Prostate gland (tissue), 2 donors: ENCODE results near the gene MAGEA9B. TPM values are rescaled to one million over a fixed set of nuclear protein-coding genes. Genes with fewer than 3 reads are reported as not detected.
"Not testable (repeated sequence)": the region's sequence is repeated elsewhere in the genome, so short reads cannot be mapped to it uniquely, and the experiment has no call there.

Experiments used
- DNase-seq: peaks from one replicate; pipeline ENCODE4 v3.0.0-alpha.2; 2019; ENCODE audit warnings: low spot score
- H3K27ac ChIP-seq, 2 donors: fragments of 200-600 bp; sonication (generic); 2 replicates each; pipeline ENCODE4 v1.5.1; 2017 to 2019
- H3K27me3 ChIP-seq: fragments of 200-600 bp; sonication (generic); replicated peaks from 2 replicates; pipeline ENCODE4 v1.5.1; 2019; ENCODE audit not compliant: insufficient read depth
- H3K36me3 ChIP-seq, 2 donors: fragments of 200-600 bp; sonication (generic); 1 replicate in 1 of 2; 2 replicates in 1 of 2; pipeline versions ENCODE4 v1.5.1 to v1.8.1; 2017 to 2019
- H3K4me1 ChIP-seq: fragments of 200-600 bp; sonication (generic); replicated peaks from 2 replicates; pipeline ENCODE4 v1.5.1; 2019
- H3K4me3 ChIP-seq, 2 donors: fragments of 200-600 bp; sonication (generic); 2 replicates each; pipeline ENCODE4 v1.5.1; 2017 to 2019
- H3K9me3 ChIP-seq: fragments of 200-600 bp; sonication (generic); 2 replicates; pipeline ENCODE4 v1.5.1; 2017
- POLR2A ChIP-seq: fragments of 450-650 bp; IDR thresholded peaks from one replicate; pipeline ENCODE4 v1.6.1; 2016; ENCODE audit warnings: antibody characterized with exemption, mild to moderate bottlenecking
- POLR2AphosphoS5 ChIP-seq: sonication (generic); formaldehyde crosslinking; IDR thresholded peaks from one replicate; pipeline ENCODE4 v1.6.1; 2017; ENCODE audit warnings: antibody characterized with exemption
- WGBS: methylation state at CpG from one replicate; pipeline ENCODE4 v1.1.5; 2018; 5-methylcytosine and 5-hydroxymethylcytosine counted together
- intact Hi-C: fragments of 100-400 bp; cut with DNase I; formaldehyde crosslinking; loops from one replicate; pipeline ENCODE4 v1.14.2; 2022
- total RNA-seq, 2 donors: library from RNA; depleted of rRNA; stranded (reverse); fragments of >200 nt; gene quantifications; one replicate each; pipeline ENCODE4 v1.1.0, GENCODE V29; 2016
- TF ChIP-seq, protein P1 (sequence below), 4 experiments: fragments of 200-600 bp in 2 of 4; fragments of 450-650 bp in 2 of 4; sonication (generic) in 2 of 4; IDR thresholded peaks; 1 replicate in 3 of 4; 2 replicates in 1 of 4; pipeline ENCODE4 v1.5.1; 2016 to 2019; ENCODE audit warnings: antibody characterized with exemption in 4 of 4, mild to moderate bottlenecking in 2 of 4, moderate library complexity in 2 of 4

The MAGEA9B gene
- total RNA-seq, 2 donors from 2014 or later: 11.2 TPM; not detected in 1

DNA sequence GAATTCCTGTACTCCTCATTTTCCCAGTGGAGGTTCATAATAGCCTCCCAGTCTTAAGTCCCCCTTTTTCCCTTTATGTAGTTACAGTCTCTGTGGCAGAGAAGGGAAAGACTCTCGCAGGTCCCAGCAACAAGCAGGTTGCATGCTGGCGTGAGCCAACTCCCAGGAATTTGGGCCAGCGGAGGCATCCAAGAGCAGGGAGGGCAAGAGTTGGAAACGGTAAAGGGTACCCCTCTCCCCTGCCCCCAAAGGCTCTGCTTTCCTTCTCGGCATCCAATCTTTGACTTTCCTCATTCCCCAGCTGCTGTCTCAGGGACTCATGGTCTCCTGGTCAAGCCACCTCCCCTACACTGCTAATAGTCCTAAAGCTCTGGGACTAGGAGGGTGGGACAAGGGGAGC, 23.3 kb upstream of the MAGEA9B start:
- intact Hi-C loops: no loop called here
- no peak for DNase-seq
- no peaks in the 10 kb centered on the region for H3K4me1 ChIP-seq
- no peak overlapping the region for H3K4me3 ChIP-seq
- TF ChIP-seq POLR2AphosphoS5 (no peak), POLR2A (no peak)
- TF ChIP-seq, protein P1, sequence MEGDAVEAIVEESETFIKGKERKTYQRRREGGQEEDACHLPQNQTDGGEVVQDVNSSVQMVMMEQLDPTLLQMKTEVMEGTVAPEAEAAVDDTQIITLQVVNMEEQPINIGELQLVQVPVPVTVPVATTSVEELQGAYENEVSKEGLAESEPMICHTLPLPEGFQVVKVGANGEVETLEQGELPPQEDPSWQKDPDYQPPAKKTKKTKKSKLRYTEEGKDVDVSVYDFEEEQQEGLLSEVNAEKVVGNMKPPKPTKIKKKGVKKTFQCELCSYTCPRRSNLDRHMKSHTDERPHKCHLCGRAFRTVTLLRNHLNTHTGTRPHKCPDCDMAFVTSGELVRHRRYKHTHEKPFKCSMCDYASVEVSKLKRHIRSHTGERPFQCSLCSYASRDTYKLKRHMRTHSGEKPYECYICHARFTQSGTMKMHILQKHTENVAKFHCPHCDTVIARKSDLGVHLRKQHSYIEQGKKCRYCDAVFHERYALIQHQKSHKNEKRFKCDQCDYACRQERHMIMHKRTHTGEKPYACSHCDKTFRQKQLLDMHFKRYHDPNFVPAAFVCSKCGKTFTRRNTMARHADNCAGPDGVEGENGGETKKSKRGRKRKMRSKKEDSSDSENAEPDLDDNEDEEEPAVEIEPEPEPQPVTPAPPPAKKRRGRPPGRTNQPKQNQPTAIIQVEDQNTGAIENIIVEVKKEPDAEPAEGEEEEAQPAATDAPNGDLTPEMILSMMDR (IDR thresholded peaks at IDR 0.05): no peak
- H3K9me3 ChIP-seq: no peaks in the 10 kb centered on the region
- H3K27ac ChIP-seq: no peak overlapping the region
- no peaks in the 10 kb centered on the region for H3K27me3 ChIP-seq
- H3K36me3 ChIP-seq: no peaks in the 10 kb centered on the region
- WGBS: 80% methylated on average over 5 of the region's 5 CpGs

DNA sequence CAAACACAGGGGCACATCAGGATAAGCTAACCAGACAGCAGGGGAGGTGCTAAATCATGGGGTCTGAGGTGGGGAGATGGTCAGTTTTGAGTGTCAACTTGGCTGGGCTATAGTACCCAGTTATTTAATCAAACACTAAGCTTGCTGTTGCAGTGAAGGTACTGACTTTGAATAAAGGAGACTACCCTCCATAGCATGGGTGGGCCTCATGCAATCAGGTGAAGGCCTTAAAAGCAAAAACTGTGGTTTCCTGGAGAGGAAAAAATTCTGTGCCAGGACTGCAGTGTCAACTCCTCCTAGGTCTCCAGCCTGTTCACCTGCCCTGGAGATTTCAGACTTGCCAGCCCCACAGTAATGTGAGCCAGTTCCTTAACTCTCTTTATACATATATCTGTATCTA, 20.4 kb upstream of the MAGEA9B start:
- no peaks in the 10 kb centered on the region for H3K9me3 ChIP-seq
- TF ChIP-seq POLR2AphosphoS5: no peak
- TF ChIP-seq, protein P1 (IDR thresholded peaks at IDR 0.05): no peak
- TF ChIP-seq POLR2A: no peak
- no peaks in the 10 kb centered on the region for H3K4me1 ChIP-seq
- H3K27ac ChIP-seq: no peak overlapping the region
- intact Hi-C loops: no loop called here
- DNase-seq: no peak
- no peak overlapping the region for H3K4me3 ChIP-seq
- H3K27me3 ChIP-seq: no peaks in the 10 kb centered on the region
- no peaks in the 10 kb centered on the region for H3K36me3 ChIP-seq

DNA sequence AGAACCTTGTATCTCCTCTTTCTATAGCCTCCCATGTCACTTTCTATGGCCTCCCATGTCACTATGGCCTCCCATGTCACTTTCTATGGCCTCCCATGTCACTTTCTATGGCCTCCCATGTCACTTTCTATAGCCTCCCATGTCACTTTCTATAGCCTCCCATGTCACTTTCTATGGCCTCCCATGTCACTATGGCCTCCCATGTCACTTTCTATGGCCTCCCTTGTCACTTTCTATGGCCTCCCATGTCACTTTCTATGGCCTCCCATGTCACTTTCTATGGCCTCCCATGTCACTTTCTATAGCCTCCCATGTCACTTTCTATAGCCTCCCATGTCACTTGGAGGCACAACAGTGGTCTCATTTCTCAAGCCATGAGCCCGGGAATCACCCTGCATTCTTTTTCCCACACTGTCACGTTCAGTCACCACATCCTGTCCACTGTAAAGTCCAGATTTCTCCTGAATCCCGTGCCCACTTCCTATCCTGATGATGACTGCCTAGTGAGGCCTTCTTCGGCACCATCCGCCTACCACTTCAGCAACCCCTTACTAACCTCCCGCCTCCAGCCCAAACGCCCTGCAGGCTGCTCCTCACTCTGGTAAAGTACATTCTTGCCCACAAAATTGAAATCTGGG, 18.1 kb upstream of the MAGEA9B start:
- H3K9me3 ChIP-seq, H3K4me1 ChIP-seq, DNase-seq, H3K4me3 ChIP-seq, intact Hi-C loops, H3K36me3 ChIP-seq, H3K27ac ChIP-seq, H3K27me3 ChIP-seq: not testable (repeated sequence)
- WGBS: 93% methylated on average over 6 of the region's 7 CpGs

GRCh38 chrX:149598603-149599002, 11.3 kb upstream of the MAGEA9B start:
- H3K36me3 ChIP-seq, H3K27me3 ChIP-seq, H3K4me3 ChIP-seq, intact Hi-C loops, H3K27ac ChIP-seq, DNase-seq, H3K9me3 ChIP-seq, H3K4me1 ChIP-seq: not testable (repeated sequence)
- 60% methylated on average over 3 of the region's 11 CpGs for WGBS

DNA sequence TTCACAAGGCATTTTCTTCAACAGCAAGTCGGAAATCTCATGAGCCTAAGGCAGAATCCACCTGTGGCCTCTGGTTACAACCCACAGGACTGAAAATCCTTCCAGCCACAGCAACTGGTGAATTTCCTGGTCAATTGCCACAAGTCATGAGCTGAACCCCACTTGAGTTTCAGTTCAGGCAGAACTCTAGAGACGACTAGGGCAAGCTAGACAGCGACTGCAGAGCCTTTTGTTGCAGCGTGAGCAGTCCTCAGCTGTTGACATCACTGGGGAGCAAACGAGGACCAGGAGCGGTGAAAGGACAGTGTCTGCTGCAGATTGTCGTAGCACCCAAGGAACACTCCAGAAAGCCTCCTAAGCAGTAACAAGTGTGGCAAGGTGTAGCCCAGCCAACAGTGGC, 8.7 kb upstream of the MAGEA9B start:
- H3K27ac ChIP-seq, DNase-seq, intact Hi-C loops, H3K36me3 ChIP-seq, H3K4me3 ChIP-seq, H3K27me3 ChIP-seq, H3K9me3 ChIP-seq, H3K4me1 ChIP-seq: not testable (repeated sequence)
- WGBS: no CpG with 5 or more reads among the region's 7 CpGs

DNA sequence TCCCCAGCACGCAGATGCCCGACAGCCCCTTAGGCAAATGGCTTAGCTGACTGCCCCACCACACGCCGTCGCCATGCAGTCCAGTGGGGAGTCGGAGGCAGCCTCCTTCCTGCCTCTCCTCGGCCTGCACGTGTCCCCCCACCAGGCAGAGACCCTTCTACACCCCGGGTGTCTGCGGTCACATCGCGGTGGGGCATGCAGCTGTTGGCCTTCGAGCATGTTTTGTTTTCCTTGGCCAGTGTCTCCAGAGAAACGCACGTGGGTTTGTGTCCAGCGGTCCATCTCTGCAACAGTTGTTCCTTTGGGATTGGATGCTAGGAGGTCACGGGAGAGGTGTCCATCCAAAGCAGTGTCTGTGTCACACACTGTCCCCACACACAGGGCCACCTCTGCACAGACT, 8.0 kb upstream of the MAGEA9B start, which contains the start of gene HSFX2:
TSS of gene HSFX2 (minus strand) at position 101 of the 400 bp plus-strand sequence. CDS start 614 bp downstream, outside the sequence.
- H3K27me3 ChIP-seq, H3K9me3 ChIP-seq, intact Hi-C loops, DNase-seq, H3K36me3 ChIP-seq, H3K4me1 ChIP-seq, H3K4me3 ChIP-seq, H3K27ac ChIP-seq: not testable (repeated sequence)
- no CpG with 5 or more reads among the region's 17 CpGs for WGBS

- H3K27me3 ChIP-seq, DNase-seq, H3K4me1 ChIP-seq, H3K9me3 ChIP-seq, H3K4me3 ChIP-seq, H3K36me3 ChIP-seq, intact Hi-C loops, H3K27ac ChIP-seq: not testable (repeated sequence)
- no CpG with 5 or more reads among the region's 7 CpGs for WGBS
These were observed 3.7 kb upstream of the MAGEA9B start for GRCh38 chrX:149590993-149591392.

- WGBS: no CpG with 5 or more reads among the region's 17 CpGs
- intact Hi-C loops, H3K36me3 ChIP-seq, H3K27me3 ChIP-seq, H3K27ac ChIP-seq, H3K9me3 ChIP-seq, H3K4me1 ChIP-seq, DNase-seq, H3K4me3 ChIP-seq: not testable (repeated sequence)
These were observed 1.6 kb downstream of the MAGEA9B start for GRCh38 chrX:149585631-149586030.

- H3K36me3 ChIP-seq, DNase-seq, intact Hi-C loops, H3K27ac ChIP-seq, H3K4me3 ChIP-seq, H3K9me3 ChIP-seq, H3K4me1 ChIP-seq, H3K27me3 ChIP-seq: not testable (repeated sequence)
- WGBS: no CpG with 5 or more reads among the region's 1 CpG
These were observed 13.8 kb downstream of the MAGEA9B start for GRCh38 chrX:149573456-149573855.
